Measurements from ENCODE around the gene EGFL6.

DNA sequence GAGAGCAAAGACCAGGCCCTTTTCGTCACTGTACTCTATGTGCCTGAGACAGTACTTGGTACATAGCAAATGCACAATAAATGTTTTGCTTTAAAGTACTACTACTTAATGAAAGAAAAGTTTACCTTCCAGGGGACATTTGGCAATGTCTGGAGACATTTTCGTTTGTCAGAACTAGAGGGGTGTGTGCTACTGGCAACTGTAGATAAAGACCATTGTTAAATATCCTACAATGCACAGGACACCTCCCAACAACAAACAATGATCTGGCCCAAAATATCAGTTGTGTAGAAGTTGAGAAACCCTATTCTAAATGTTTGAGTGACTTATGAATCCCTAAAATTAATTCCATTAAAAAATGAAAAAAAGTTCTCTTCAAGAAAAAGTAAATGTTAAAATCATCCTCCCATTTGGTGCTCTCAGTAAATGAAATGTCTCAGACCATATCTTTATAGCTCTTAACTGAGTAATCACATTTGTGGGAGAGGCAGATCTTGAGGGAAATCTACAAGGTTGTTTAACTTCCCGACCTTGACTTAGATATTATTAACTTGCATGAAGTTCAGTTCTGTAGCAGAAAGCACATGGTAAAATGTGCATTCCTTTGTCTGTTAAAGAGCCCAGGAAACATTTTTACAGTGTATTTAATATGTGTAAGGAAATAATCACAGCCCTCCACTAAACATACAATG, 18.5 kb downstream of the EGFL6 start:
- TF ChIP-seq, protein P1, sequence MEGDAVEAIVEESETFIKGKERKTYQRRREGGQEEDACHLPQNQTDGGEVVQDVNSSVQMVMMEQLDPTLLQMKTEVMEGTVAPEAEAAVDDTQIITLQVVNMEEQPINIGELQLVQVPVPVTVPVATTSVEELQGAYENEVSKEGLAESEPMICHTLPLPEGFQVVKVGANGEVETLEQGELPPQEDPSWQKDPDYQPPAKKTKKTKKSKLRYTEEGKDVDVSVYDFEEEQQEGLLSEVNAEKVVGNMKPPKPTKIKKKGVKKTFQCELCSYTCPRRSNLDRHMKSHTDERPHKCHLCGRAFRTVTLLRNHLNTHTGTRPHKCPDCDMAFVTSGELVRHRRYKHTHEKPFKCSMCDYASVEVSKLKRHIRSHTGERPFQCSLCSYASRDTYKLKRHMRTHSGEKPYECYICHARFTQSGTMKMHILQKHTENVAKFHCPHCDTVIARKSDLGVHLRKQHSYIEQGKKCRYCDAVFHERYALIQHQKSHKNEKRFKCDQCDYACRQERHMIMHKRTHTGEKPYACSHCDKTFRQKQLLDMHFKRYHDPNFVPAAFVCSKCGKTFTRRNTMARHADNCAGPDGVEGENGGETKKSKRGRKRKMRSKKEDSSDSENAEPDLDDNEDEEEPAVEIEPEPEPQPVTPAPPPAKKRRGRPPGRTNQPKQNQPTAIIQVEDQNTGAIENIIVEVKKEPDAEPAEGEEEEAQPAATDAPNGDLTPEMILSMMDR (optimal IDR thresholded peaks at IDR 0.05 in 1 of 3, IDR thresholded peaks at IDR 0.05 in 1 of 3, conservative IDR thresholded peaks at IDR 0.05 in 1 of 3; ENCODE audit: extremely low read depth in 1 of 3, insufficient read depth in 2 of 3, low read length in 3 of 3), result no peak
- no peak for TF ChIP-seq EZH2 (IDR thresholded peaks at IDR 0.05; ENCODE audit: low read length)

All from keratinocyte (primary cell).